Hepatocyte (in vitro differentiated cells): Measurements from ENCODE around the gene GDA.

Experiments
- EZH2 ChIP-seq: fragments of 200-600 bp; sonication (generic); IDR thresholded peaks from 2 replicates; pipeline ENCODE4 v1.6.1; 2016; ENCODE audit warnings: antibody characterized with exemption, mild to moderate bottlenecking, borderline replicate concordance
- TF ChIP-seq, protein P1 (sequence below): fragments of 200-600 bp; sonication (generic); IDR thresholded peaks from 2 replicates; pipeline ENCODE4 v1.5.1; 2016; ENCODE audit warnings: antibody characterized with exemption, mild to moderate bottlenecking; ENCODE audit not compliant: poor library complexity

DNA sequence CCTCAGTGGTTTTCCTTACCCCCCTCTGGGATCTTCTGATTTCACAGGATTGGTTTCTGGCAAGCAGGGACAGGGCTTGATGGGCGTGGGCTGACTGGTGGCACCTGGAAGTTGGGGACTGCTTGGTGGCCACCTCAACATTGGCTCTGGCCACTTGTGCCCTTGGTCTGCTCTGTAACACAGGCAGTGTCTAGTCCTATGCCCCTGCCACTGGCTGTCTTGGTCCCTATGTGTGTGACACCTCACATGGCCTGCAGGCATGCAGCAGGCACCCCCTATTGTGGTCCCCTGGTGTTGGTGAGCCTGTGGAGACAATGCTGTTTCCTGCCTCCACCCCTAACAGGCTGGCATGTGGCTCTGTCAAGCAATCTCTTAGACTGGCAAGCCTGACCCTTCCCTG lies 71.3 kb downstream of the GDA start:
- TF ChIP-seq, protein P1, sequence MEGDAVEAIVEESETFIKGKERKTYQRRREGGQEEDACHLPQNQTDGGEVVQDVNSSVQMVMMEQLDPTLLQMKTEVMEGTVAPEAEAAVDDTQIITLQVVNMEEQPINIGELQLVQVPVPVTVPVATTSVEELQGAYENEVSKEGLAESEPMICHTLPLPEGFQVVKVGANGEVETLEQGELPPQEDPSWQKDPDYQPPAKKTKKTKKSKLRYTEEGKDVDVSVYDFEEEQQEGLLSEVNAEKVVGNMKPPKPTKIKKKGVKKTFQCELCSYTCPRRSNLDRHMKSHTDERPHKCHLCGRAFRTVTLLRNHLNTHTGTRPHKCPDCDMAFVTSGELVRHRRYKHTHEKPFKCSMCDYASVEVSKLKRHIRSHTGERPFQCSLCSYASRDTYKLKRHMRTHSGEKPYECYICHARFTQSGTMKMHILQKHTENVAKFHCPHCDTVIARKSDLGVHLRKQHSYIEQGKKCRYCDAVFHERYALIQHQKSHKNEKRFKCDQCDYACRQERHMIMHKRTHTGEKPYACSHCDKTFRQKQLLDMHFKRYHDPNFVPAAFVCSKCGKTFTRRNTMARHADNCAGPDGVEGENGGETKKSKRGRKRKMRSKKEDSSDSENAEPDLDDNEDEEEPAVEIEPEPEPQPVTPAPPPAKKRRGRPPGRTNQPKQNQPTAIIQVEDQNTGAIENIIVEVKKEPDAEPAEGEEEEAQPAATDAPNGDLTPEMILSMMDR = no peak
- no peak for TF ChIP-seq EZH2
